HepG2 (cell line): ENCODE results near the gene SEMA4C. TPM values are rescaled to one million over a fixed set of nuclear protein-coding genes. Genes with fewer than 3 reads are reported as not detected.

Source experiments
- CBX1 ChIP-seq: IDR thresholded peaks from one replicate; pipeline ENCODE4 v1.6.1; 2016; ENCODE audit warnings: antibody characterized with exemption, low read depth
- GATAD1 ChIP-seq: IDR thresholded peaks from 2 replicates; pipeline ENCODE4 v1.6.1; 2016; ENCODE audit warnings: missing genetic modification reagents, missing compliant biosample characterization
- HNF1B ChIP-seq: sonication (generic); formaldehyde crosslinking; IDR thresholded peaks from 2 replicates; pipeline ENCODE4 v1.5.1; 2020; ENCODE audit warnings: mild to moderate bottlenecking, moderate library complexity, missing genetic modification reagents
- POGK ChIP-seq: sonication (generic); formaldehyde crosslinking; conservative IDR thresholded peaks from 2 replicates; pipeline ENCODE4 v1.8.0; 2022; ENCODE audit warnings: mild to moderate bottlenecking, moderate library complexity, missing genetic modification reagents
- SOX5 ChIP-seq: IDR thresholded peaks from 2 replicates; pipeline ENCODE4 v1.6.1; 2016; ENCODE audit warnings: borderline replicate concordance
- STAG1 ChIP-seq: sonication (generic); formaldehyde crosslinking; IDR thresholded peaks from 2 replicates; pipeline ENCODE4 v1.4.0; 2020; ENCODE audit warnings: missing genetic modification reagents
- ZBED4 ChIP-seq: sonication (generic); formaldehyde crosslinking; IDR thresholded peaks from 2 replicates; pipeline ENCODE4 v1.4.0; 2020; ENCODE audit warnings: missing genetic modification reagents, borderline replicate concordance
- ZFP82 ChIP-seq: sonication (generic); formaldehyde crosslinking; IDR thresholded peaks from 2 replicates; pipeline ENCODE4 v1.5.1; 2020; ENCODE audit warnings: mild to moderate bottlenecking, missing genetic modification reagents, borderline replicate concordance
- ZNF17 ChIP-seq: sonication (generic); formaldehyde crosslinking; IDR thresholded peaks from 2 replicates; pipeline ENCODE4 v1.5.0; 2020; ENCODE audit warnings: mild to moderate bottlenecking, missing genetic modification reagents
- ZNF234 ChIP-seq: sonication (generic); formaldehyde crosslinking; conservative IDR thresholded peaks from 2 replicates; pipeline ENCODE4 v1.5.1; 2020; ENCODE audit warnings: mild to moderate bottlenecking, missing genetic modification reagents
- ZNF317 ChIP-seq: sonication (generic); formaldehyde crosslinking; IDR thresholded peaks from 2 replicates; pipeline ENCODE4 v1.5.0; 2020; ENCODE audit warnings: mild to moderate bottlenecking, missing genetic modification reagents
- ZNF589 ChIP-seq: sonication (generic); formaldehyde crosslinking; conservative IDR thresholded peaks from 2 replicates; pipeline ENCODE4 v1.8.0; 2022; ENCODE audit warnings: mild to moderate bottlenecking, moderate library complexity, missing genetic modification reagents
- ZNF614 ChIP-seq: IDR thresholded peaks from 2 replicates; pipeline ENCODE4 v1.6.1; 2018; ENCODE audit warnings: missing biosample characterization, missing genetic modification reagents, inconsistent platforms, borderline replicate concordance
- ZNF616 ChIP-seq: sonication (generic); formaldehyde crosslinking; IDR thresholded peaks from 2 replicates; pipeline ENCODE4 v1.5.0; 2020; ENCODE audit warnings: low read depth, mild to moderate bottlenecking, missing genetic modification reagents
- ZNF740 ChIP-seq: sonication (generic); formaldehyde crosslinking; IDR thresholded peaks from 2 replicates; pipeline ENCODE4 v1.4.0; 2020; ENCODE audit warnings: missing genetic modification reagents
- ZSCAN21 ChIP-seq: sonication (generic); formaldehyde crosslinking; IDR thresholded peaks from 2 replicates; pipeline ENCODE4 v1.8.0; 2022; ENCODE audit warnings: mild to moderate bottlenecking, missing genetic modification reagents, moderate library complexity, borderline replicate concordance
- ZUFSP ChIP-seq: sonication (generic); formaldehyde crosslinking; IDR thresholded peaks from 2 replicates; pipeline ENCODE4 v1.9.0; 2021; ENCODE audit warnings: missing genetic modification reagents, mild to moderate bottlenecking, borderline replicate concordance
- polyA plus RNA-seq, 8 experiments: library from polyadenylated mRNA; depleted of rRNA in 3 of 8; stranded (reverse) in 7 of 8; unstranded in 1 of 8; fragments of >200 nt; fragmentation: Illumina TruSeq in 4 of 8; extraction: Trizol in 4 of 8; gene quantifications; 2 replicates each; pipeline versions ENCODE4 v1.2.1 to v1.2.3, GENCODE V29; 2011 to 2016; ENCODE audit warnings: low read depth in 4 of 8, missing spikeins in 1 of 8, mixed read lengths in 1 of 8; ENCODE audit not compliant: insufficient read depth in 1 of 8
- total RNA-seq, 5 experiments: library from RNA; depleted of rRNA; stranded (reverse); fragments of >200 nt; fragmentation: Illumina TruSeq; extraction: Trizol; gene quantifications; 2 replicates each; pipeline ENCODE4 v1.2.3, GENCODE V29; 2016; ENCODE audit warnings: low read depth in 1 of 5

SEMA4C gene
- total and polyA plus RNA-seq, 2 of the 13 experiments (the other 11 are each of a cell fraction or from before 2014, with no cell fraction given), result 25.9 to 46.6 TPM

- TF ChIP-seq POGK (CRISPR knock-in tag) (0 out of 2 replicates have a peak, but pooled peaks have one; percentile 38), ZFP82 (CRISPR knock-in tag) (peak; percentile 54; the same call in 1 of the 2 replicates), ZNF317 (CRISPR knock-in tag) (no peak), ZSCAN21 (peak; percentile 72), ZUFSP (CRISPR knock-in tag) (no peak), ZBED4 (CRISPR knock-in tag) (0 out of 2 replicates have a peak, but pooled peaks have one; percentile 10), ZNF234 (CRISPR knock-in tag) (0 out of 2 replicates have a peak, but pooled peaks have one; percentile 21), ZNF614 (peak; percentile 59; the same call in 1 of the 2 replicates), CBX1 (peak; percentile 65), STAG1 (CRISPR knock-in tag) (peak; percentile 22), ZNF17 (CRISPR knock-in tag) (no peak), ZNF616 (CRISPR knock-in tag) (peak; percentile 71; the same call in 1 of the 2 replicates), SOX5 (CRISPR knock-in tag) (no peak; the same call in 1 of the 2 replicates), GATAD1 (CRISPR knock-in tag) (peak; percentile 77), ZNF740 (CRISPR knock-in tag) (peak; percentile 45), ZNF589 (CRISPR knock-in tag) (no peak; the same call in 1 of the 2 replicates), HNF1B (CRISPR knock-in tag) (0 out of 2 replicates have a peak, but pooled peaks have one; percentile 37)
Observed at GRCh38 chr2:96868555-96869280, 1.2 kb downstream of the SEMA4C start (continued).
